K562 (cell line): ENCODE measurements around the gene MMP19. TPM values are rescaled to one million over a fixed set of nuclear protein-coding genes. Genes with fewer than 3 reads are reported as not detected.

Experiments
- CTBP1 ChIP-seq: fragments of 450-650 bp; IDR thresholded peaks from 2 replicates; pipeline ENCODE4 v1.6.1; 2016; ENCODE audit warnings: borderline replicate concordance
- HLTF ChIP-seq: fragments of 450-650 bp; IDR thresholded peaks from 2 replicates; pipeline ENCODE4 v1.6.1; 2016
- L3MBTL2 ChIP-seq: fragments of 450-650 bp; IDR thresholded peaks from 2 replicates; pipeline ENCODE4 v1.6.1; 2016; ENCODE audit warnings: mild to moderate bottlenecking, moderate library complexity
- MAFG ChIP-seq: fragments of 450-650 bp; conservative IDR thresholded peaks from 2 replicates; pipeline ENCODE4 v1.6.1; 2016; ENCODE audit warnings: missing genetic modification characterization, missing compliant biosample characterization
- MCM5 ChIP-seq: fragments of 450-650 bp; IDR thresholded peaks from 2 replicates; pipeline ENCODE4 v1.6.1; 2016; ENCODE audit warnings: low read depth
- PHF8 ChIP-seq: fragments of 200-600 bp; sonication (generic); IDR thresholded peaks from 2 replicates; pipeline ENCODE4 v1.6.1; 2012; ENCODE audit warnings: mixed run types, mild to moderate bottlenecking, inconsistent platforms, low read length, moderate library complexity, borderline replicate concordance
- SMARCA5 ChIP-seq: fragments of 450-650 bp; IDR thresholded peaks from 2 replicates; pipeline ENCODE4 v1.6.1; 2016
- TGIF2 ChIP-seq: sonication (generic); formaldehyde crosslinking; IDR thresholded peaks from 2 replicates; pipeline ENCODE4 v1.8.1; 2022; ENCODE audit warnings: mild to moderate bottlenecking, missing genetic modification reagents, moderate library complexity
- TRIM24 ChIP-seq, 2 experiments: fragments of 450-650 bp; IDR thresholded peaks; 2 replicates each; pipeline ENCODE4 v1.6.1; 2016
- ZNF121 ChIP-seq: sonication (generic); formaldehyde crosslinking; conservative IDR thresholded peaks from 2 replicates; pipeline ENCODE4 v1.8.0; 2022; ENCODE audit warnings: missing genetic modification reagents
- ZNF263 ChIP-seq: sonication (generic); formaldehyde crosslinking; IDR thresholded peaks from 2 replicates; pipeline ENCODE4 v1.8.0; 2022; ENCODE audit warnings: mild to moderate bottlenecking, missing genetic modification reagents, borderline replicate concordance
- ZNF507 ChIP-seq: conservative IDR thresholded peaks from 2 replicates; pipeline ENCODE4 v1.6.1; 2017; ENCODE audit warnings: missing genetic modification characterization, missing compliant biosample characterization
- ZNF764 ChIP-seq: fragments of 250-450 bp; sonication (Bioruptor Pico); IDR thresholded peaks from 2 replicates; pipeline ENCODE4 v1.4.0; 2020; ENCODE audit warnings: low read depth, mild to moderate bottlenecking, moderate library complexity
- polyA plus RNA-seq, 8 experiments: library from polyadenylated mRNA; depleted of rRNA in 4 of 8; stranded (reverse) in 5 of 8; unstranded in 3 of 8; fragments of >200 nt; fragmentation: Nextera tagmentation in 2 of 8; fragmentation: Illumina TruSeq in 1 of 8; extraction: Ambion mirVana in 2 of 8; extraction: Trizol in 1 of 8; gene quantifications; 2 replicates each; pipeline versions ENCODE4 v1.2.1 to v1.2.3, GENCODE V29; 2011 to 2014; ENCODE audit warnings: inconsistent platforms in 1 of 8, missing spikeins in 1 of 8
- total RNA-seq, 7 experiments: library from RNA; depleted of rRNA in 6 of 7; stranded (reverse); fragments of >200 nt in 6 of 7; fragmentation: Illumina TruSeq in 2 of 7; extraction: Trizol in 2 of 7; gene quantifications; 2 replicates each; pipeline versions ENCODE4 v1.2.1 to v1.2.3, GENCODE V29; 2011 to 2021; ENCODE audit warnings: low replicate concordance in 1 of 7
- TF ChIP-seq, protein P1 (sequence below), 3 experiments: IDR thresholded peaks in 2 of 3; conservative IDR thresholded peaks in 1 of 3; 2 replicates each; pipeline ENCODE4 v1.5.1; 2011 to 2012; ENCODE audit warnings: low read length in 3 of 3, mild to moderate bottlenecking in 3 of 3, control low read depth in 2 of 3, improper control_type of control experiment in 1 of 3, inconsistent platforms in 1 of 3, low read depth in 1 of 3, mixed read lengths in 1 of 3, moderate library complexity in 1 of 3; ENCODE audit not compliant: insufficient read depth in 2 of 3
- TF ChIP-seq, protein P2 (sequence below): fragments of 250-450 bp; sonication (Bioruptor Pico); IDR thresholded peaks from 2 replicates; pipeline ENCODE4 v1.4.0; 2020; ENCODE audit warnings: mild to moderate bottlenecking
- TF ChIP-seq, protein P3 (sequence below): sonication (generic); formaldehyde crosslinking; IDR thresholded peaks from 2 replicates; pipeline ENCODE4 v1.5.0; 2020; ENCODE audit warnings: missing genetic modification reagents
- TF ChIP-seq, protein P4 (sequence below): fragments of 250-450 bp; sonication (Bioruptor Pico); IDR thresholded peaks from 2 replicates; pipeline ENCODE4 v1.5.1; 2021; ENCODE audit warnings: mild to moderate bottlenecking
- TF ChIP-seq, protein P5 (sequence below): fragments of 450-650 bp; formaldehyde crosslinking; IDR thresholded peaks from 2 replicates; pipeline ENCODE4 v1.4.0; 2020; ENCODE audit warnings: mild to moderate bottlenecking, moderate library complexity
- TF ChIP-seq, protein P6 (sequence below): fragments of 250-450 bp; sonication (Bioruptor Pico); IDR thresholded peaks from 2 replicates; pipeline ENCODE4 v1.5.0; 2022; ENCODE audit warnings: mild to moderate bottlenecking

MMP19 gene
- total and polyA plus RNA-seq, 9 of the 15 experiments (the other 6 are each of a cell fraction or from before 2014, with no cell fraction given): 0.14 to 1.6 (median 0.66) TPM

DNA sequence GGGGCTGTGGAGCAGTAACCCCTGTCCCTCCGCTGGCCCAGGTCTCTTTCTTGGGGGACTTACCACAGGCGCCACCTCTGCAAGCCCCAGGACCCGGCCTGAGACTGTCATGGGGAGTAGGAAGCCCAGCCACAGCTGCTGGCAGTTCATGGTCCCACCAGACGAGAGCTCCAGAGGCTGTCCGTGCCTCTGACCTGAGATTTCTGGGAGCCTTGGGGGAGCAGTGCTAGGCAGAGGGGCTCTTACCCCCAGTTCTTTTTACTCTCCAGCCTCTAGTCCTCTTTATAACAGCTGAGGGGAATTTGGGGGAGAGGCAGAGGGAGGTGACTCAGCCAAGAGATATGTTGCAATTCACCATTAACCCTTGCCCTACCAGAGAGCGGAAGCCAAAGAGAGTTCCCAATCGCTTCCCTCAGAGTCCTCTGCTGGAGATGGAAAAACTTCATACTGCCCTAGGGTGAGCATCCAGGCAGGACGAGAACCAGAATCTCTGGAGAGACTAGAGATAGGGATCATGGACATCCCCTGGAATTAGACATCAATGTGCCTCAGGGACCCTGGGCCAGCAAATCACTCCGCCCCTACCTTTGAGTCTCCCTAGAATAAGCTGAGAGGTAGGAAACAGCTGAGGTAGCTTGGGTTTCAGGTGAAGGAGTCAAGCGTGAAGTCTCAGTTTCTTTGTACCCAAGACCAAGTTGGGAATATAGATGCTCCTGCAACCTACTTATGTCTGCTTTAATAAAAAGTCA lies at the start of gene MMP19 (continued):
- TF ChIP-seq, protein P1, sequence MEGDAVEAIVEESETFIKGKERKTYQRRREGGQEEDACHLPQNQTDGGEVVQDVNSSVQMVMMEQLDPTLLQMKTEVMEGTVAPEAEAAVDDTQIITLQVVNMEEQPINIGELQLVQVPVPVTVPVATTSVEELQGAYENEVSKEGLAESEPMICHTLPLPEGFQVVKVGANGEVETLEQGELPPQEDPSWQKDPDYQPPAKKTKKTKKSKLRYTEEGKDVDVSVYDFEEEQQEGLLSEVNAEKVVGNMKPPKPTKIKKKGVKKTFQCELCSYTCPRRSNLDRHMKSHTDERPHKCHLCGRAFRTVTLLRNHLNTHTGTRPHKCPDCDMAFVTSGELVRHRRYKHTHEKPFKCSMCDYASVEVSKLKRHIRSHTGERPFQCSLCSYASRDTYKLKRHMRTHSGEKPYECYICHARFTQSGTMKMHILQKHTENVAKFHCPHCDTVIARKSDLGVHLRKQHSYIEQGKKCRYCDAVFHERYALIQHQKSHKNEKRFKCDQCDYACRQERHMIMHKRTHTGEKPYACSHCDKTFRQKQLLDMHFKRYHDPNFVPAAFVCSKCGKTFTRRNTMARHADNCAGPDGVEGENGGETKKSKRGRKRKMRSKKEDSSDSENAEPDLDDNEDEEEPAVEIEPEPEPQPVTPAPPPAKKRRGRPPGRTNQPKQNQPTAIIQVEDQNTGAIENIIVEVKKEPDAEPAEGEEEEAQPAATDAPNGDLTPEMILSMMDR (IDR thresholded peaks at IDR 0.05 in 2 of 3, conservative IDR thresholded peaks at IDR 0.05 in 1 of 3; ENCODE audit: insufficient read depth in 2 of 3, low read depth in 1 of 3, low read length in 3 of 3): 0 out of 6 replicates have a peak, but pooled peaks of 1 of the 3 experiments have one; percentile 0
- TF ChIP-seq TRIM24 (IDR thresholded peaks at IDR 0.05) (peak; percentile 79 to 80), HLTF (no peak), ZNF263 (CRISPR knock-in tag) (no peak), MCM5 (no peak), TGIF2 (CRISPR knock-in tag) (no peak), MAFG (peak; percentile 28; the same call in 1 of the 2 replicates), SMARCA5 (no peak), CTBP1 (peak; percentile 41; the same call in 1 of the 2 replicates), PHF8 (peak; percentile 25; the same call in 1 of the 2 replicates), L3MBTL2 (peak; percentile 19; the same call in 1 of the 2 replicates), ZNF764 (CRISPR knock-in tag) (no peak), ZNF507 (no peak), ZNF121 (no peak)
- TF ChIP-seq, protein P2, sequence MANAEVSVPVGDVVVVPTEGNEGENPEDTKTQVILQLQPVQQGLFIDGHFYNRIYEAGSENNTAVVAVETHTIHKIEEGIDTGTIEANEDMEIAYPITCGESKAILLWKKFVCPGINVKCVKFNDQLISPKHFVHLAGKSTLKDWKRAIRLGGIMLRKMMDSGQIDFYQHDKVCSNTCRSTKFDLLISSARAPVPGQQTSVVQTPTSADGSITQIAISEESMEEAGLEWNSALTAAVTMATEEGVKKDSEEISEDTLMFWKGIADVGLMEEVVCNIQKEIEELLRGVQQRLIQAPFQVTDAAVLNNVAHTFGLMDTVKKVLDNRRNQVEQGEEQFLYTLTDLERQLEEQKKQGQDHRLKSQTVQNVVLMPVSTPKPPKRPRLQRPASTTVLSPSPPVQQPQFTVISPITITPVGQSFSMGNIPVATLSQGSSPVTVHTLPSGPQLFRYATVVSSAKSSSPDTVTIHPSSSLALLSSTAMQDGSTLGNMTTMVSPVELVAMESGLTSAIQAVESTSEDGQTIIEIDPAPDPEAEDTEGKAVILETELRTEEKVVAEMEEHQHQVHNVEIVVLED (CRISPR knock-in tag): no peak
- TF ChIP-seq, protein P3, sequence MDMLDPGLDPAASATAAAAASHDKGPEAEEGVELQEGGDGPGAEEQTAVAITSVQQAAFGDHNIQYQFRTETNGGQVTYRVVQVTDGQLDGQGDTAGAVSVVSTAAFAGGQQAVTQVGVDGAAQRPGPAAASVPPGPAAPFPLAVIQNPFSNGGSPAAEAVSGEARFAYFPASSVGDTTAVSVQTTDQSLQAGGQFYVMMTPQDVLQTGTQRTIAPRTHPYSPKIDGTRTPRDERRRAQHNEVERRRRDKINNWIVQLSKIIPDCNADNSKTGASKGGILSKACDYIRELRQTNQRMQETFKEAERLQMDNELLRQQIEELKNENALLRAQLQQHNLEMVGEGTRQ: no peak
- TF ChIP-seq, protein P4, sequence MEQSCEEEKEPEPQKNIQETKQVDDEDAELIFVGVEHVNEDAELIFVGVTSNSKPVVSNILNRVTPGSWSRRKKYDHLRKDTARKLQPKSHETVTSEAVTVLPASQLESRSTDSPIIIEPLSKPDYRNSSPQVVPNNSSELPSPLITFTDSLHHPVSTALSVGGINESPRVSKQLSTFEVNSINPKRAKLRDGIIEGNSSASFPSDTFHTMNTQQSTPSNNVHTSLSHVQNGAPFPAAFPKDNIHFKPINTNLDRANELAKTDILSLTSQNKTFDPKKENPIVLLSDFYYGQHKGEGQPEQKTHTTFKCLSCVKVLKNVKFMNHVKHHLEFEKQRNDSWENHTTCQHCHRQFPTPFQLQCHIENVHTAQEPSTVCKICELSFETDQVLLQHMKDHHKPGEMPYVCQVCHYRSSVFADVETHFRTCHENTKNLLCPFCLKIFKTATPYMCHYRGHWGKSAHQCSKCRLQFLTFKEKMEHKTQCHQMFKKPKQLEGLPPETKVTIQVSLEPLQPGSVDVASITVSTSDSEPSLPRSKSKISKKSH (CRISPR knock-in tag): no peak
- TF ChIP-seq, protein P5, sequence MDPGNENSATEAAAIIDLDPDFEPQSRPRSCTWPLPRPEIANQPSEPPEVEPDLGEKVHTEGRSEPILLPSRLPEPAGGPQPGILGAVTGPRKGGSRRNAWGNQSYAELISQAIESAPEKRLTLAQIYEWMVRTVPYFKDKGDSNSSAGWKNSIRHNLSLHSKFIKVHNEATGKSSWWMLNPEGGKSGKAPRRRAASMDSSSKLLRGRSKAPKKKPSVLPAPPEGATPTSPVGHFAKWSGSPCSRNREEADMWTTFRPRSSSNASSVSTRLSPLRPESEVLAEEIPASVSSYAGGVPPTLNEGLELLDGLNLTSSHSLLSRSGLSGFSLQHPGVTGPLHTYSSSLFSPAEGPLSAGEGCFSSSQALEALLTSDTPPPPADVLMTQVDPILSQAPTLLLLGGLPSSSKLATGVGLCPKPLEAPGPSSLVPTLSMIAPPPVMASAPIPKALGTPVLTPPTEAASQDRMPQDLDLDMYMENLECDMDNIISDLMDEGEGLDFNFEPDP (CRISPR knock-in tag): no peak
- TF ChIP-seq, protein P6, sequence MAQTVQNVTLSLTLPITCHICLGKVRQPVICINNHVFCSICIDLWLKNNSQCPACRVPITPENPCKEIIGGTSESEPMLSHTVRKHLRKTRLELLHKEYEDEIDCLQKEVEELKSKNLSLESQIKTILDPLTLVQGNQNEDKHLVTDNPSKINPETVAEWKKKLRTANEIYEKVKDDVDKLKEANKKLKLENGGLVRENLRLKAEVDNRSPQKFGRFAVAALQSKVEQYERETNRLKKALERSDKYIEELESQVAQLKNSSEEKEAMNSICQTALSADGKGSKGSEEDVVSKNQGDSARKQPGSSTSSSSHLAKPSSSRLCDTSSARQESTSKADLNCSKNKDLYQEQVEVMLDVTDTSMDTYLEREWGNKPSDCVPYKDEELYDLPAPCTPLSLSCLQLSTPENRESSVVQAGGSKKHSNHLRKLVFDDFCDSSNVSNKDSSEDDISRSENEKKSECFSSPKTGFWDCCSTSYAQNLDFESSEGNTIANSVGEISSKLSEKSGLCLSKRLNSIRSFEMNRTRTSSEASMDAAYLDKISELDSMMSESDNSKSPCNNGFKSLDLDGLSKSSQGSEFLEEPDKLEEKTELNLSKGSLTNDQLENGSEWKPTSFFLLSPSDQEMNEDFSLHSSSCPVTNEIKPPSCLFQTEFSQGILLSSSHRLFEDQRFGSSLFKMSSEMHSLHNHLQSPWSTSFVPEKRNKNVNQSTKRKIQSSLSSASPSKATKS (CRISPR knock-in tag): no peak
